Left lung (tissue), 10 donors: ENCODE results near the gene LDB2. TPM values are rescaled to one million over a fixed set of nuclear protein-coding genes. Genes with fewer than 3 reads are reported as not detected.

Source experiments
- ATAC-seq: fragments of 200-7000 bp; cut with Tn5 transposase; one replicate; pipeline ENCODE4 v1.9.1; 2020; ENCODE audit warnings: moderate library complexity
- DNase-seq, 4 donors: peaks; one replicate each; pipeline ENCODE4 v3.0.0-alpha.2; 2013 to 2020
- H3K27ac ChIP-seq, 2 donors: fragments of 200-600 bp; sonication (generic) in 1 of 2; one replicate each; pipeline versions ENCODE4 v1.5.0 to v1.8.0; 2020 to 2021
- H3K27me3 ChIP-seq, 2 donors: fragments of 200-600 bp; sonication (generic) in 1 of 2; one replicate each; pipeline versions ENCODE4 v1.5.0 to v1.8.0; 2020 to 2021
- H3K36me3 ChIP-seq, 2 donors: fragments of 200-600 bp; sonication (generic) in 1 of 2; one replicate each; pipeline versions ENCODE4 v1.5.0 to v1.8.0; 2020 to 2021
- H3K4me1 ChIP-seq, 2 donors: fragments of 200-600 bp; one replicate each; pipeline ENCODE4 v1.8.0; 2021
- H3K4me3 ChIP-seq, 2 donors: fragments of 200-600 bp; sonication (generic) in 1 of 2; one replicate each; pipeline versions ENCODE4 v1.5.0 to v1.8.0; 2020 to 2021; ENCODE audit warnings: mild to moderate bottlenecking in 1 of 2
- H3K9me3 ChIP-seq, 2 donors: fragments of 200-600 bp; sonication (generic) in 1 of 2; one replicate each; pipeline versions ENCODE4 v1.5.0 to v1.8.0; 2020 to 2021
- CTCF ChIP-seq, 2 donors: fragments of 200-600 bp; sonication (generic) in 1 of 2; IDR thresholded peaks; one replicate each; pipeline versions ENCODE4 v1.5.0 to v1.8.0; 2021; ENCODE audit warnings: antibody characterized with exemption in 2 of 2
- intact Hi-C, 2 donors: fragments of 100-400 bp; cut with DNase I; formaldehyde crosslinking; loops; one replicate each; pipeline versions ENCODE4 v1.11.2 to v1.14.2; 2022
- polyA plus RNA-seq, 6 donors: library from polyadenylated mRNA; unstranded; fragments of 120-200 nt; gene quantifications; one replicate each; pipeline ENCODE4 v1.2.1, GENCODE V29; 2013; ENCODE audit not compliant: insufficient read length in 6 of 6
- total RNA-seq, 2 donors: library from RNA; stranded (reverse); fragmentation: NEBNext Ultra II Directional; extraction: Animal tissue kit (Norgen Biotek cat#: 25700); gene quantifications; one replicate each; pipeline ENCODE4 v1.2.1, GENCODE V29; 2021
- donor health status: DM: no; HTN: yes; CAD: no.
- donor health status: DM: no; HTN: no; CAD: no.

Gene LDB2
- total and polyA plus RNA-seq, 8 donors: 37.7 to 97.0 (median 78.5) TPM

- intact Hi-C loops: no loop called here
- no peaks in the 10 kb centered on the region for H3K4me1 ChIP-seq
- no peaks in the 10 kb centered on the region for H3K36me3 ChIP-seq
- H3K27me3 ChIP-seq: no peaks in the 10 kb centered on the region
- peak overlapping the region in 1 of 2 donors; percentile 74 for H3K27ac ChIP-seq
- H3K9me3 ChIP-seq: no peaks in the 10 kb centered on the region
- ATAC-seq (peak; percentile 51), DNase-seq (peak in 1 of 4 donors; percentile 26)
- no peak for TF ChIP-seq CTCF (IDR thresholded peaks at IDR 0.05)
- H3K4me3 ChIP-seq: no peak overlapping the region
Observed at GRCh38 chr4:16858275-16858752, 40.1 kb downstream of the LDB2 start.

GRCh38 chr4:16857425-16857824, 41.0 kb downstream of the LDB2 start:
- H3K9me3 ChIP-seq: no peaks in the 10 kb centered on the region
- no peak overlapping the region for H3K4me3 ChIP-seq
- no peaks in the 10 kb centered on the region for H3K4me1 ChIP-seq
- TF ChIP-seq CTCF (IDR thresholded peaks at IDR 0.05): no peak
- intact Hi-C loops: no loop called here
- peak overlapping the region; percentile 62 to 74 for H3K27ac ChIP-seq
- no peak for DNase-seq
- H3K36me3 ChIP-seq: no peaks in the 10 kb centered on the region
- no peaks in the 10 kb centered on the region for H3K27me3 ChIP-seq
- ATAC-seq: no peak

- Histone ChIP-seq H3K4me3 (no peak overlapping the region), H3K9me3 (no peaks in the 10 kb centered on the region), H3K4me1 (no peaks in the 10 kb centered on the region), H3K36me3 (no peaks in the 10 kb centered on the region), H3K27ac (no peak overlapping the region), H3K27me3 (no peaks in the 10 kb centered on the region)
- TF ChIP-seq CTCF (IDR thresholded peaks at IDR 0.05): no peak
- DNase-seq (no peak), ATAC-seq (no peak)
- intact Hi-C loops: no loop called here
Observed at GRCh38 chr4:16853640-16854039, 44.8 kb downstream of the LDB2 start.

GRCh38 chr4:16852644-16853043, 45.8 kb downstream of the LDB2 start:
- ATAC-seq: no peak
- Histone ChIP-seq H3K4me1 (no peaks in the 10 kb centered on the region), H3K36me3 (no peaks in the 10 kb centered on the region), H3K27me3 (no peaks in the 10 kb centered on the region), H3K4me3 (no peak overlapping the region), H3K27ac (peak overlapping the region in 1 of 2 donors; percentile 38), H3K9me3 (no peaks in the 10 kb centered on the region)
- TF ChIP-seq CTCF (IDR thresholded peaks at IDR 0.05): no peak
- DNase-seq: no peak
- intact Hi-C loops: no loop called here

- Histone ChIP-seq H3K27ac (peak overlapping the region in 1 of 2 donors; percentile 38), H3K27me3 (no peaks in the 10 kb centered on the region), H3K4me1 (no peaks in the 10 kb centered on the region), H3K4me3 (no peak overlapping the region), H3K9me3 (no peaks in the 10 kb centered on the region), H3K36me3 (no peaks in the 10 kb centered on the region)
- ATAC-seq (no peak), DNase-seq (no peak)
- no peak for TF ChIP-seq CTCF (IDR thresholded peaks at IDR 0.05)
- intact Hi-C loops: no loop called here
Observed at GRCh38 chr4:16852228-16852627, 46.2 kb downstream of the LDB2 start.
